NB4 (cell line): ENCODE measurements around the gene RHBDF1.
"Not testable (repeated sequence)": the region's sequence is repeated elsewhere in the genome, so short reads cannot be mapped to it uniquely, and the experiment has no call there.

Source experiments
- DNase-seq: peaks from one replicate; pipeline ENCODE4 v3.0.0; 2010; ENCODE audit warnings: low read depth
- H3K4me3 ChIP-seq: one replicate; pipeline ENCODE4 v1.5.1; 2011; ENCODE audit warnings: mild to moderate bottlenecking, low read depth, low read length, moderate library complexity
- CTCF ChIP-seq: IDR thresholded peaks from one replicate; pipeline ENCODE4 v1.5.1; 2012; ENCODE audit warnings: low read depth, low read length
- MAX ChIP-seq: IDR thresholded peaks from 2 replicates; pipeline ENCODE4 v1.6.1; 2011; ENCODE audit warnings: low read depth, low read length
- MYC ChIP-seq: IDR thresholded peaks from 2 replicates; pipeline ENCODE4 v1.6.1; 2011; ENCODE audit warnings: low read depth, low read length
- POLR2A ChIP-seq: IDR thresholded peaks from 2 replicates; pipeline ENCODE4 v1.6.1; 2011; ENCODE audit warnings: mild to moderate bottlenecking; ENCODE audit not compliant: insufficient read length; ENCODE audit errors: extremely low read depth

The RHBDF1 gene

GRCh38 chr16:38941-39892 is 33.2 kb downstream of the RHBDF1 start:
- no peak for TF ChIP-seq MYC
- TF ChIP-seq MAX, result peak; percentile 43; the same call in 1 of the 2 replicates
- H3K4me3 ChIP-seq, result no peak overlapping the region
- DNase-seq, result peak; percentile 61

- not testable (repeated sequence) for H3K4me3 ChIP-seq, DNase-seq
Measured at GRCh38 chr16:38206-38605, 34.2 kb downstream of the RHBDF1 start.

GRCh38 chr16:37511-37910 is 34.9 kb downstream of the RHBDF1 start:
- no peak overlapping the region for H3K4me3 ChIP-seq
- TF ChIP-seq MAX (no peak), MYC (no peak), CTCF (no peak), POLR2A (no peak)
- peak; percentile 29 for DNase-seq

- H3K4me3 ChIP-seq, result no peak overlapping the region
- no peak for TF ChIP-seq MAX
- TF ChIP-seq MYC, result no peak
- no peak for TF ChIP-seq CTCF
- no peak for TF ChIP-seq POLR2A
- no peak for DNase-seq
Measured at GRCh38 chr16:36336-36984, 36.0 kb downstream of the RHBDF1 start.

GRCh38 chr16:35678-36305 is 36.6 kb downstream of the RHBDF1 start:
- DNase-seq, result no peak
- no peak overlapping the region for H3K4me3 ChIP-seq
- TF ChIP-seq MAX (no peak), POLR2A (no peak), MYC (no peak), CTCF (no peak)

- peak; percentile 73 for DNase-seq
- H3K4me3 ChIP-seq, result no peak overlapping the region
- TF ChIP-seq MYC, result no peak
- TF ChIP-seq CTCF, result no peak
- TF ChIP-seq MAX, result no peak
- TF ChIP-seq POLR2A, result no peak
Measured at GRCh38 chr16:35011-35677, 37.3 kb downstream of the RHBDF1 start.
